HepG2 (cell line): ENCODE measurements around the gene PCNT. TPM values are rescaled to one million over a fixed set of nuclear protein-coding genes. Genes with fewer than 3 reads are reported as not detected.

ENCODE experiments used
- BCL3 ChIP-seq: sonication (generic); formaldehyde crosslinking; IDR thresholded peaks from 2 replicates; pipeline ENCODE4 v1.5.1; 2020; ENCODE audit warnings: mild to moderate bottlenecking, missing genetic modification reagents, moderate library complexity
- ETV5 ChIP-seq: IDR thresholded peaks from 2 replicates; pipeline ENCODE4 v1.6.1; 2018; ENCODE audit warnings: missing biosample characterization, missing genetic modification reagents, inconsistent platforms, borderline replicate concordance
- MED8 ChIP-seq: sonication (generic); formaldehyde crosslinking; IDR thresholded peaks from 2 replicates; pipeline ENCODE4 v1.8.1; 2023; ENCODE audit warnings: mild to moderate bottlenecking, missing genetic modification reagents; ENCODE audit not compliant: insufficient replicate concordance
- NFKBIZ ChIP-seq: IDR thresholded peaks from 2 replicates; pipeline ENCODE4 v1.6.1; 2018; ENCODE audit warnings: missing genetic modification reagents, missing compliant biosample characterization
- REPIN1 ChIP-seq: sonication (generic); formaldehyde crosslinking; IDR thresholded peaks from 2 replicates; pipeline ENCODE4 v1.8.0; 2022; ENCODE audit warnings: missing genetic modification reagents, low read depth, mild to moderate bottlenecking, borderline replicate concordance
- RXRA ChIP-seq: sonication (generic); formaldehyde crosslinking; IDR thresholded peaks from 2 replicates; pipeline ENCODE4 v1.5.1; 2020; ENCODE audit warnings: missing genetic modification reagents
- SRSF4 ChIP-seq: fragments of 200-400 bp; formaldehyde crosslinking; IDR thresholded peaks from one replicate; pipeline ENCODE4 v1.6.1; 2018; ENCODE audit warnings: mild to moderate bottlenecking, low read depth, low read length, moderate library complexity; ENCODE audit not compliant: poor library complexity, severe bottlenecking
- SRSF9 ChIP-seq: fragments of 200-400 bp; formaldehyde crosslinking; IDR thresholded peaks from 2 replicates; pipeline ENCODE4 v1.6.1; 2018; ENCODE audit warnings: borderline replicate concordance, mild to moderate bottlenecking, low read depth, low read length; ENCODE audit not compliant: insufficient read depth, poor library complexity, severe bottlenecking
- TOPORS ChIP-seq: sonication (generic); formaldehyde crosslinking; IDR thresholded peaks from 2 replicates; pipeline ENCODE4 v1.8.0; 2023; ENCODE audit warnings: mild to moderate bottlenecking, missing genetic modification reagents
- TRAFD1 ChIP-seq: sonication (generic); formaldehyde crosslinking; IDR thresholded peaks from 2 replicates; pipeline ENCODE4 v1.5.1; 2020; ENCODE audit warnings: missing genetic modification reagents, mild to moderate bottlenecking, borderline replicate concordance
- ZNF224 ChIP-seq: sonication (generic); formaldehyde crosslinking; IDR thresholded peaks from 2 replicates; pipeline ENCODE4 v1.5.0; 2020; ENCODE audit warnings: mild to moderate bottlenecking, missing genetic modification reagents
- ZNF430 ChIP-seq: sonication (generic); formaldehyde crosslinking; IDR thresholded peaks from 2 replicates; pipeline ENCODE4 v1.9.0; 2021; ENCODE audit warnings: mild to moderate bottlenecking, missing genetic modification reagents
- ZNF788 ChIP-seq: sonication (generic); formaldehyde crosslinking; IDR thresholded peaks from 2 replicates; pipeline ENCODE4 v1.5.0; 2020; ENCODE audit warnings: mild to moderate bottlenecking, missing genetic modification reagents, borderline replicate concordance
- ZNF841 ChIP-seq: sonication (generic); formaldehyde crosslinking; IDR thresholded peaks from 2 replicates; pipeline ENCODE4 v1.8.1; 2023; ENCODE audit warnings: missing genetic modification reagents, borderline replicate concordance
- ZSCAN31 ChIP-seq: sonication (generic); formaldehyde crosslinking; IDR thresholded peaks from 2 replicates; pipeline ENCODE4 v1.5.0; 2020; ENCODE audit warnings: low read depth, mild to moderate bottlenecking, missing genetic modification reagents
- polyA plus RNA-seq, 8 experiments: library from polyadenylated mRNA; depleted of rRNA in 3 of 8; stranded (reverse) in 7 of 8; unstranded in 1 of 8; fragments of >200 nt; fragmentation: Illumina TruSeq in 4 of 8; extraction: Trizol in 4 of 8; gene quantifications; 2 replicates each; pipeline versions ENCODE4 v1.2.1 to v1.2.3, GENCODE V29; 2011 to 2016; ENCODE audit warnings: low read depth in 4 of 8, missing spikeins in 1 of 8, mixed read lengths in 1 of 8; ENCODE audit not compliant: insufficient read depth in 1 of 8
- total RNA-seq, 5 experiments: library from RNA; depleted of rRNA; stranded (reverse); fragments of >200 nt; fragmentation: Illumina TruSeq; extraction: Trizol; gene quantifications; 2 replicates each; pipeline ENCODE4 v1.2.3, GENCODE V29; 2016; ENCODE audit warnings: low read depth in 1 of 5
- TF ChIP-seq, protein P1 (sequence below): sonication (generic); formaldehyde crosslinking; IDR thresholded peaks from 2 replicates; pipeline ENCODE4 v1.8.1; 2023; ENCODE audit warnings: mild to moderate bottlenecking, missing genetic modification reagents
- TF ChIP-seq, protein P2 (sequence below): IDR thresholded peaks from 2 replicates; pipeline ENCODE4 v1.6.1; 2016; ENCODE audit warnings: mild to moderate bottlenecking
- TF ChIP-seq, protein P3 (sequence below), 2 experiments: sonication (generic) in 1 of 2; formaldehyde crosslinking in 1 of 2; IDR thresholded peaks; 2 replicates each; pipeline versions ENCODE4 v1.4.0 to v1.6.1; 2018 to 2020; ENCODE audit warnings: missing genetic modification reagents in 2 of 2, borderline replicate concordance in 1 of 2, low read depth in 1 of 2, mild to moderate bottlenecking in 1 of 2, missing biosample characterization in 1 of 2

Gene PCNT
- total and polyA plus RNA-seq, 2 of the 13 experiments (the other 11 are each of a cell fraction or from before 2014, with no cell fraction given), result 5.6 to 12.4 TPM

DNA sequence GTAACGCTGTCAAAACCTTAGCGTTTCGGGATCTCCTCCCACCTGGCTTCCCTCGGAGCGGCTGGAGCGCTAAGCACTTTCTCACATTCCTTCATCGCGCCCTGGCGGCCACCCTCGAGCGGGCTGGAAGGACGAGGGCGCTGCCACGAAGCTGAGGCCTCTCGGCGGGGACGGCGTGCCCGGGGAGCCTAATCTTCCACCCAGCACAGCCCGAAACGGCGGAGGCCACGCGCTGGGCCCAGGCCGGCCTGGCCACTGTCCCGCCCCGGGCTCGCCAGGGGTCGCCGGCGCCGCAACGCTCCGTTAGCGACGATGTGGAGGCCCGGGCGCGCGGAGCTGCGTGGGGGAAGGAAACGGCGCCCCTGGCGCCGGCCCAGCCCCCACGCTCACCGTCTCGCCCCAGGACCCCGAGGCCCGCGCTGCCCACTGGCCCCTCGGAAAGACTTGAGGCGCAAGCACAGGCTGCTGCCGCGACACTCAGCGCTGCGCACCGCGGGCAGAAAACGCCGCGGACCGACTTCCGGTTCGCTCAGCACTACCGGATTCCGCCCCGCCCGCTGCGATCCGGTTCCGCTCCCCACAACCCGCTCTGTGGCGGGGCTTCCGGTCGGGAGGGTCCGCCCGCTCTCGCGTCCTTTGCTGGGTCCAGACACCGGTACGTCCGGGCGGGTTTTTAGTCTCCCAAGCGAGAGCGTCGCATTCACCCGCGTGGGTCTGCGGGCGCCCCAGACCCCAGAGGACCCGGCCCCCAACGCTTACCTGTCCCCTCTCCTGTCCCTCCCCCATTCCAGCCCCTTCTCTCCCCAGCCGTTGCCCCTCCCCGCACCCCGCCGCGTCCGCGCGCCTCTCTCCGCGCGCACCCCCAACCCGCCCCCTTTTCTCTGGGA lies 38.0 kb upstream of the PCNT start, which contains the start of gene YBEY (continued):
- TF ChIP-seq SRSF9 (no peak), ZNF430 (CRISPR knock-in tag) (peak; percentile 35; the same call in 1 of the 2 replicates), NFKBIZ (CRISPR knock-in tag) (peak; percentile 78; the same call in 1 of the 2 replicates), TRAFD1 (CRISPR knock-in tag) (no peak), ZNF841 (CRISPR knock-in tag) (no peak), ZNF788 (peak; percentile 48; the same call in 1 of the 2 replicates), TOPORS (CRISPR knock-in tag) (peak; percentile 94), ETV5 (CRISPR knock-in tag) (peak; percentile 89), ZSCAN31 (peak; percentile 88), REPIN1 (peak; percentile 93; the same call in 1 of the 2 replicates), ZNF224 (CRISPR knock-in tag) (peak; percentile 77; the same call in 1 of the 2 replicates), MED8 (CRISPR knock-in tag) (peak; percentile 40), SRSF4 (no peak), RXRA (CRISPR knock-in tag) (peak; percentile 74), BCL3 (peak; percentile 96; the same call in 1 of the 2 replicates)
- TF ChIP-seq, protein P1, sequence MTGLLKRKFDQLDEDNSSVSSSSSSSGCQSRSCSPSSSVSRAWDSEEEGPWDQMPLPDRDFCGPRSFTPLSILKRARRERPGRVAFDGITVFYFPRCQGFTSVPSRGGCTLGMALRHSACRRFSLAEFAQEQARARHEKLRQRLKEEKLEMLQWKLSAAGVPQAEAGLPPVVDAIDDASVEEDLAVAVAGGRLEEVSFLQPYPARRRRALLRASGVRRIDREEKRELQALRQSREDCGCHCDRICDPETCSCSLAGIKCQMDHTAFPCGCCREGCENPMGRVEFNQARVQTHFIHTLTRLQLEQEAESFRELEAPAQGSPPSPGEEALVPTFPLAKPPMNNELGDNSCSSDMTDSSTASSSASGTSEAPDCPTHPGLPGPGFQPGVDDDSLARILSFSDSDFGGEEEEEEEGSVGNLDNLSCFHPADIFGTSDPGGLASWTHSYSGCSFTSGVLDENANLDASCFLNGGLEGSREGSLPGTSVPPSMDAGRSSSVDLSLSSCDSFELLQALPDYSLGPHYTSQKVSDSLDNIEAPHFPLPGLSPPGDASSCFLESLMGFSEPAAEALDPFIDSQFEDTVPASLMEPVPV (CRISPR knock-in tag), result peak; percentile 96; the same call in 1 of the 2 replicates
- TF ChIP-seq, protein P2, sequence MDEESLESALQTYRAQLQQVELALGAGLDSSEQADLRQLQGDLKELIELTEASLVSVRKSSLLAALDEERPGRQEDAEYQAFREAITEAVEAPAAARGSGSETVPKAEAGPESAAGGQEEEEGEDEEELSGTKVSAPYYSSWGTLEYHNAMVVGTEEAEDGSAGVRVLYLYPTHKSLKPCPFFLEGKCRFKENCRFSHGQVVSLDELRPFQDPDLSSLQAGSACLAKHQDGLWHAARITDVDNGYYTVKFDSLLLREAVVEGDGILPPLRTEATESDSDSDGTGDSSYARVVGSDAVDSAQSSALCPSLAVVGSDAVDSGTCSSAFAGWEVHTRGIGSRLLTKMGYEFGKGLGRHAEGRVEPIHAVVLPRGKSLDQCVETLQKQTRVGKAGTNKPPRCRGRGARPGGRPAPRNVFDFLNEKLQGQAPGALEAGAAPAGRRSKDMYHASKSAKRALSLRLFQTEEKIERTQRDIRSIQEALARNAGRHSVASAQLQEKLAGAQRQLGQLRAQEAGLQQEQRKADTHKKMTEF (CRISPR knock-in tag), result peak; percentile 93; the same call in 1 of the 2 replicates
- TF ChIP-seq, protein P3, sequence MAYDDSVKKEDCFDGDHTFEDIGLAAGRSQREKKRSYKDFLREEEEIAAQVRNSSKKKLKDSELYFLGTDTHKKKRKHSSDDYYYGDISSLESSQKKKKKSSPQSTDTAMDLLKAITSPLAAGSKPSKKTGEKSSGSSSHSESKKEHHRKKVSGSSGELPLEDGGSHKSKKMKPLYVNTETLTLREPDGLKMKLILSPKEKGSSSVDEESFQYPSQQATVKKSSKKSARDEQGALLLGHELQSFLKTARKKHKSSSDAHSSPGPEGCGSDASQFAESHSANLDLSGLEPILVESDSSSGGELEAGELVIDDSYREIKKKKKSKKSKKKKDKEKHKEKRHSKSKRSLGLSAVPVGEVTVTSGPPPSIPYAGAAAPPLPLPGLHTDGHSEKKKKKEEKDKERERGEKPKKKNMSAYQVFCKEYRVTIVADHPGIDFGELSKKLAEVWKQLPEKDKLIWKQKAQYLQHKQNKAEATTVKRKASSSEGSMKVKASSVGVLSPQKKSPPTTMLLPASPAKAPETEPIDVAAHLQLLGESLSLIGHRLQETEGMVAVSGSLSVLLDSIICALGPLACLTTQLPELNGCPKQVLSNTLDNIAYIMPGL (CRISPR knock-in tag; IDR thresholded peaks at IDR 0.05; ENCODE audit: borderline replicate concordance in 1 of 2, low read depth in 1 of 2), result peak; percentile 76 to 91
